GM12878 (cell line): ENCODE results near the gene MEP1A. TPM values are rescaled to one million over a fixed set of nuclear protein-coding genes. Genes with fewer than 3 reads are reported as not detected.

Experiments
- ATAC-seq: fragments of 200-7000 bp; cut with Tn5 transposase; 3 replicates; pipeline ENCODE4 v1.9.1; 2020; ENCODE audit warnings: mild to moderate bottlenecking, moderate library complexity
- BruUV-seq: library from RNA; stranded (reverse); fragments of 400-500 nt; replicated peaks from 2 replicates; lab custom pipeline; 2021; lab: Mats Ljungman, UMichigan
- CTCF ChIA-PET: fragments of 300-600 bp; sonication (Branson Sonifier 250); formaldehyde crosslinking; extraction: SDS; loops from one replicate; lab custom pipeline; 2021; ENCODE audit warnings: inconsistent platforms; lab: Yijun Ruan, JAX
- POLR2A ChIA-PET: fragments of 350-600 bp; formaldehyde crosslinking; extraction: SDS; loops from one replicate; lab custom pipeline; 2021; ENCODE audit warnings: inconsistent platforms; lab: Charles Lee
- RAD21 ChIA-PET: fragments of 300-600 bp; sonication (Branson Sonifier 250); formaldehyde crosslinking; loops from one replicate; lab custom pipeline; 2023; ENCODE audit warnings: antibody characterized with exemption; ENCODE audit not compliant: unreplicated experiment; lab: Charles Lee
- SMC1A ChIA-PET: fragments of 300-600 bp; sonication (Branson Sonifier 250); formaldehyde crosslinking; loops from one replicate; lab custom pipeline; 2023; ENCODE audit not compliant: unreplicated experiment, uncharacterized antibody; lab: Charles Lee
- DNase-seq: peaks from one replicate; pipeline ENCODE4 v3.0.0-alpha.2; 2011; ENCODE audit warnings: low read depth, low spot score
- FAIRE-seq: peaks from 3 replicates; lab custom pipeline; 2011; peaks lifted over from hg19 to GRCh38; lab: Jason Lieb, UNC
- H2AFZ ChIP-seq: 2 replicates; pipeline ENCODE4 v1.6.0; 2011; ENCODE audit warnings: low read depth, low read length, control low read depth; ENCODE audit not compliant: control insufficient read depth
- H3K27ac ChIP-seq: 2 replicates; pipeline ENCODE4 v1.5.1; 2011; ENCODE audit warnings: control low read depth; ENCODE audit not compliant: control insufficient read depth, insufficient read depth
- H3K27me3 ChIP-seq, 2 experiments: replicated peaks in 1 of 2; 2 replicates each; pipeline versions ENCODE4 v1.6.0 to v1.6.1; 2011; ENCODE audit warnings: low read length in 1 of 2; ENCODE audit not compliant: control insufficient read depth in 2 of 2, insufficient read depth in 2 of 2
- H3K36me3 ChIP-seq, 2 experiments: 2 replicates each; pipeline ENCODE4 v1.5.1; 2011; ENCODE audit warnings: low read length in 1 of 2; ENCODE audit not compliant: control insufficient read depth in 2 of 2, insufficient read depth in 2 of 2
- H3K4me1 ChIP-seq: 2 replicates; pipeline ENCODE4 v1.6.1; 2011; ENCODE audit warnings: mild to moderate bottlenecking, low read length, moderate library complexity, mixed read lengths; ENCODE audit not compliant: control insufficient read depth, insufficient read depth
- H3K4me2 ChIP-seq: 2 replicates; pipeline ENCODE4 v1.6.0; 2011; ENCODE audit warnings: control low read depth; ENCODE audit not compliant: control insufficient read depth, insufficient read depth
- H3K4me3 ChIP-seq: fragments of 200-600 bp; sonication (generic); 2 replicates; pipeline ENCODE4 v1.5.1; 2016
- H3K79me2 ChIP-seq: 2 replicates; pipeline ENCODE4 v1.6.0; 2011; ENCODE audit warnings: low read length; ENCODE audit not compliant: control insufficient read depth, insufficient read depth
- H3K9ac ChIP-seq: 2 replicates; pipeline ENCODE4 v1.8.0; 2011; ENCODE audit warnings: low read length, control low read depth, mixed read lengths; ENCODE audit not compliant: control insufficient read depth, insufficient read depth
- H3K9me3 ChIP-seq: replicated peaks from 3 replicates; pipeline ENCODE4 v1.5.1; 2011; ENCODE audit warnings: mild to moderate bottlenecking, low read length; ENCODE audit not compliant: control insufficient read depth, insufficient read depth
- H4K20me1 ChIP-seq: 2 replicates; pipeline ENCODE4 v1.6.0; 2011; ENCODE audit not compliant: control insufficient read depth, insufficient read depth
- CBX5 ChIP-seq: sonication (generic); IDR thresholded peaks from 2 replicates; pipeline ENCODE4 v1.6.1; 2016; ENCODE audit warnings: low read depth, moderate library complexity, mild to moderate bottlenecking, inconsistent platforms
- GATAD2B ChIP-seq: fragments of 450-650 bp; conservative IDR thresholded peaks from 2 replicates; pipeline ENCODE4 v1.6.1; 2017; ENCODE audit warnings: low read depth, mild to moderate bottlenecking, moderate library complexity
- IKZF1 ChIP-seq: fragments of 450-650 bp; conservative IDR thresholded peaks from 2 replicates; pipeline ENCODE4 v1.6.1; 2017; ENCODE audit warnings: antibody characterized with exemption, mild to moderate bottlenecking
- RFX5 ChIP-seq: IDR thresholded peaks from 2 replicates; pipeline ENCODE4 v1.6.1; 2011; ENCODE audit warnings: low read depth, low read length, improper control_type of control experiment
- WGBS: methylation state at CpG from one replicate; pipeline ENCODE4 v1.1.6; 2016; ENCODE audit warnings: low lambda C conversion rate; ENCODE audit not compliant: insufficient replicate concordance, insufficient coverage; ENCODE audit errors: missing lambda C conversion rate; 5-methylcytosine and 5-hydroxymethylcytosine counted together
- in situ Hi-C: fragments of 300-500 bp; cut with MboI; formaldehyde crosslinking; loops from 9 replicates; pipeline ENCODE4 v1.14.3; 2018; ENCODE audit warnings: mixed read lengths
- intact Hi-C: fragments of 100-400 bp; cut with micrococcal nuclease; formaldehyde crosslinking; loops from one replicate; pipeline ENCODE4 v1.14.2; 2022; ENCODE audit not compliant: unreplicated experiment
- polyA plus RNA-seq, 11 experiments: library from polyadenylated mRNA; depleted of rRNA in 4 of 11; unstranded in 6 of 11; stranded (reverse) in 5 of 11; fragments of >200 nt; fragmentation: Nextera tagmentation in 4 of 11; fragmentation: Illumina TruSeq in 1 of 11; extraction: Ambion mirVana in 4 of 11; extraction: Trizol in 1 of 11; gene quantifications; 1 replicate in 1 of 11; 2 replicates in 10 of 11; pipeline versions ENCODE4 v1.2.1 to v1.2.3, GENCODE V29; 2011 to 2016; ENCODE audit warnings: inconsistent platforms in 2 of 11, missing spikeins in 2 of 11, low read depth in 1 of 11
- total RNA-seq, 4 experiments: library from RNA; depleted of rRNA in 3 of 4; stranded (reverse); fragments of >200 nt in 3 of 4; fragmentation: Illumina TruSeq in 1 of 4; extraction: Trizol in 1 of 4; gene quantifications; 2 replicates each; pipeline versions ENCODE4 v1.2.1 to v1.2.3, GENCODE V29; 2013 to 2021
- TF ChIP-seq, protein P1 (sequence below): fragments of 450-650 bp; conservative IDR thresholded peaks from 2 replicates; pipeline ENCODE4 v1.6.1; 2017; ENCODE audit warnings: mild to moderate bottlenecking, moderate library complexity

MEP1A gene
- total and polyA plus RNA-seq, 10 of the 15 experiments (the other 5 are each of a cell fraction or from before 2014, with no cell fraction given) = not detected

DNA sequence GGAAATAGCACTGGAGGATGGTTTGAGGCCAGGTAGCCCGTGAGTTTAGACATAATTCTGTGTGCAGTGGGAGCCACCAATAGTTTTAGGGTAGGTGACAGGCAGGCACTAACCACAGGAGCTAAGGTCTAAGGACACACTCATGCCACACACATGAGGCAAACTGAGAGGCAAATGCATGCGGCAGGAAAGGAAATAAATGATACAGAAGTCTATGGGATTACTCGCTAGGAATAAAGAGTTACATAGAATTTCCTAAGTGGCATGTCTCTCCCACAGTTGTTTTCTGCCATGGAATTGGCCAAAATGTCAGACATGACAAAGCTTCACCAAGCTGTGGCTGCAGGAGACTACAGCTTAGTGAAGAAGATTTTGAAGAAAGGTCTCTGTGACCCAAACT lies 41.5 kb upstream of the MEP1A start (continued):
- TF ChIP-seq RFX5 = no peak
- TF ChIP-seq, protein P1, sequence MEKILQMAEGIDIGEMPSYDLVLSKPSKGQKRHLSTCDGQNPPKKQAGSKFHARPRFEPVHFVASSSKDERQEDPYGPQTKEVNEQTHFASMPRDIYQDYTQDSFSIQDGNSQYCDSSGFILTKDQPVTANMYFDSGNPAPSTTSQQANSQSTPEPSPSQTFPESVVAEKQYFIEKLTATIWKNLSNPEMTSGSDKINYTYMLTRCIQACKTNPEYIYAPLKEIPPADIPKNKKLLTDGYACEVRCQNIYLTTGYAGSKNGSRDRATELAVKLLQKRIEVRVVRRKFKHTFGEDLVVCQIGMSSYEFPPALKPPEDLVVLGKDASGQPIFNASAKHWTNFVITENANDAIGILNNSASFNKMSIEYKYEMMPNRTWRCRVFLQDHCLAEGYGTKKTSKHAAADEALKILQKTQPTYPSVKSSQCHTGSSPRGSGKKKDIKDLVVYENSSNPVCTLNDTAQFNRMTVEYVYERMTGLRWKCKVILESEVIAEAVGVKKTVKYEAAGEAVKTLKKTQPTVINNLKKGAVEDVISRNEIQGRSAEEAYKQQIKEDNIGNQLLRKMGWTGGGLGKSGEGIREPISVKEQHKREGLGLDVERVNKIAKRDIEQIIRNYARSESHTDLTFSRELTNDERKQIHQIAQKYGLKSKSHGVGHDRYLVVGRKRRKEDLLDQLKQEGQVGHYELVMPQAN = no peak
- TF ChIP-seq GATAD2B = no peak

DNA sequence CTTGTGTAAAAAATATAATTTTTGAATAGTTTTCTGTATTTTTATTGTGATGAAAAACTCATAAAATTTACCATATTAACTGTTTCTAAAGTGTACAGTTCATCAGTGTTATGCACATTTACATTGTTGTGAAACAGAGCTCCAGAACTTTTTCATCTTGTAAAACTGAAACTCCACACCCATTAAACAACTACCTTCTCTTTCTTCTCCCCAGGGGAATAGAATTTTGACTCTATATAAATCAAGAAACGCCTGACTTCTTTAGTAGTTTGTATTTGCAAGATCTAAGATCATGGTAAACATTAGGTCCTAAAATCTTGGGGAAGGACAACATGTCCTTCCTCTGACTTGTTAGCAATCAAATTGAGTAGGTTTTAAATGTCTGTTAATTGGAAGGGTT lies 37.3 kb upstream of the MEP1A start:
- BruUV-seq = no TSS peak
- H4K20me1 ChIP-seq = no peaks in the 10 kb centered on the region
- 0% methylated on average over 1 of the region's 1 CpG for WGBS
- SMC1A ChIA-PET = interaction anchor here (0.8 kb wide), 1 partner anchor 22 kb away, joined by 3 read pairs; no protein-coding TSS in a partner anchor
- H3K9me3 ChIP-seq = no peaks in the 10 kb centered on the region
- no peaks in the 10 kb centered on the region for H3K27me3 ChIP-seq
- no peak for FAIRE-seq
- H3K4me1 ChIP-seq = no peaks in the 10 kb centered on the region
- intact Hi-C loops = no loop called here
- in situ Hi-C loops = no loop called here
- no peaks in the 10 kb centered on the region for H3K36me3 ChIP-seq
- ATAC-seq = no peak
- H3K4me2 ChIP-seq = no peak overlapping the region
- no peak for DNase-seq
- H3K27ac ChIP-seq = no peak overlapping the region
- H3K4me3 ChIP-seq = no peak overlapping the region
- CTCF ChIA-PET = no interaction called here
- RAD21 ChIA-PET = no interaction called here
- no peaks in the 10 kb centered on the region for H3K79me2 ChIP-seq
- POLR2A ChIA-PET = no interaction called here
- no peak overlapping the region for H3K9ac ChIP-seq
- H2AFZ ChIP-seq = no peak overlapping the region
- TF ChIP-seq IKZF1 (no peak), CBX5 (no peak)
